Measurements from ENCODE around the gene PLCH2.

The PLCH2 gene

DNA sequence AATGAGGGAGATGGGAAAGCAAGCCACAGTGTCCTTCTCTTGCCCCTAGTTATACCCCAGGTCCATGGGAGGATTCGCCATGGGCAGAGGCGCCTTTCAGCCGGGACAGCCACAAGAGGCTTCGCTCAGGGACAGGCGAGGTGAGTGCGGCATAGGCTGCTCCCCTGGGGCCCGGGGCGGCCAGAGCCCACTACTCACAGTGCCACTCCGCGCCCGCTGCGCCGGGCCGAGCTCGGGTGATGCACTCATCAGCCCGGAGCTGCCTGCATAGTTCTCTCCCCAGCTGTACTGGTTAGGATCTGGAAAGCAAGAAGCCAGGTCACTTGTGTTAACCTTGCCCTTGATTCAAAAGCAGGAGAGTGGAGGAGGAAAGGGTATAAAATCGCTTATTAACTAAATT lies 41.9 kb downstream of the PLCH2 start:
- DNase-seq, result no peak

DNA sequence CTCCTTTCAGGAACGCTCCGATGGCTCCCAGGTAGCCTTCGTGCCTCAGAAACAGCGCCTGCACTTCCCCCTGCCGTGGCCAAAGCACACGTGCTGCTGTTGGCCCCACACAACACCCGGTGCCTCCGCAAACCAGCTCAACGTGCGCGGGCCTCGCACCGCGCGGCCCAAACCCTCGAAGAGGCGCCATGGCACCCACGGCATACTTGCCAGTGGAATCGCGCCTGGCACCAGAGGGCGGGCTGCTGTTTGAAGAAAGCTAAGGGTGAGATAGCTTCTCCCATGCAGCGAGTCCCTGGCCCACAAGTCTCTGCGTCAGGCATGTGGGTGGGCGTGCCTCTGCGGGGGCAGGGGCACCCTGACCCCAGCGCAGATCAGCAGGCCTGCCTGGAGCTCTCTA lies 42.4 kb downstream of the PLCH2 start:
- no peak for DNase-seq

DNA sequence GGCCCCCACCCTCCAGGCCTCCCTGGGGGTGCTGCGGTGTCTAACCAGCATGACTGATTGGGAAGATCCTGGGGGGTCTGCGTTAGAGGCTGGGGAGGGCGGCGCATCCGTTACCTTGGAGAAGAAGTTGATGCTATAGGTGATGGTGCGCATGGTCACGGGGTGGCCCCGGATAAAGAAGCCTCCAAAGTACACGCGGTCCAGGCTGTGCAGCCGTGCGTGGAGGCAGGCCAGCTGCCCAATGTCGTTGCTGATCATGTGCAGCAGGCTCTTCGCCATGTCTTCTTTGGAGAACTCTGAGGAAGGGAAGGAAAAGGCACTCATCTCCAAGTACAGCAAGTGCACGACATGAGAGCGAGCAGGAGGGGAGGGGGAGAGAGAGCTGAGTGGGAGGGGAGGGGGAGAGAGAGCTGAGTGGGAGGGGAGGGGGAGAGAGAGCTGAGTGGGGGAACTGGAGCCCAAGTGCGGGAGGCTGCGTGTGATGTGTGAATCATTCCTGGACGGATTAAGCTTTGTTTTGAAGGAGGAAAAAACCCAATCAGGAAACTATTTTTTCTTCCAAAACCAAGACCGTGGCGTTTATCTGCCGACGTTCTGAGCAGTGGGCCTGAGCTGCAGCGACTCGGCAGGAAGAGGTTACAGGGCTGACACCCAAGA lies 43.1 kb downstream of the PLCH2 start:
- no peak for DNase-seq

DNA sequence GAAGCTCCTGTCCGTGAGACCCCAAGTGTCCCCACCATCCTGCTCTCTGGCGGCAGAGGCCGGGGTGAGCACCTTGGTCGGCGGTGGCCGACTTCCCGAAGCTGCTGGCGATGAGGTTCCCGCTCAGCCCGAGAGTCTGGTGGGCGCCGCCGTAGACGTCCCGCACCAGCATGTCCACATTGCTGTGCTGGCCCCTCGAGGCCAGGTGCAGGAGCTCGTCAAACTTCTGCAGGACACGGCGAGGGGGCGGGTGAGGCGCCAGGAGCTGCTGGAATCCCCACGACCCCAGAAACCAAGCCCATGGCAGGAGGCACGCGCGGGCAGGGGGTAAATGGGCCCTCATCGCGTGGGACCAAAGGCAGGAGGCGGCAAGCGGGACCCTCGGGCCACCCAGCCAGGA lies 43.6 kb downstream of the PLCH2 start:
- no peak for DNase-seq

DNA sequence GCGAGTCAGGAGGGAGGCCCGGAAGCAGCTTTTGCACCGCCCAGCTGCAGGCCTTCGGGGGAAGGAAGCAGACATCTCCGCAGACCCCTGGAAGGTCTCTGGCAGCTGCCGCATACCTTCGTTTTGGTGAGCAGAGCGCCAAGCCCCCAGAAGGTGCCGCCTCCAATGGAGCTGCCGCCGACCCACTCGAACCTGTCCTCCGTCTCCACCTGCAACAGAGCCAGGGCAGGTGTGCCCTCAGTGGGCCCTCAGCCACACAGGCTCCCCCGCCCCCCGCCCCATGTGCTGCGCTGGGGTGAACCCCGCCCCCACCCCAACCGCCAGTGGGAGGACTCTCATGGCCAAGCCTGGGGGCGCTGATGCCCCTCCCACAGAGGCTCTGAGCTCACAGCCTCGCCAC lies 44.1 kb downstream of the PLCH2 start:
- DNase-seq, result no peak

DNA sequence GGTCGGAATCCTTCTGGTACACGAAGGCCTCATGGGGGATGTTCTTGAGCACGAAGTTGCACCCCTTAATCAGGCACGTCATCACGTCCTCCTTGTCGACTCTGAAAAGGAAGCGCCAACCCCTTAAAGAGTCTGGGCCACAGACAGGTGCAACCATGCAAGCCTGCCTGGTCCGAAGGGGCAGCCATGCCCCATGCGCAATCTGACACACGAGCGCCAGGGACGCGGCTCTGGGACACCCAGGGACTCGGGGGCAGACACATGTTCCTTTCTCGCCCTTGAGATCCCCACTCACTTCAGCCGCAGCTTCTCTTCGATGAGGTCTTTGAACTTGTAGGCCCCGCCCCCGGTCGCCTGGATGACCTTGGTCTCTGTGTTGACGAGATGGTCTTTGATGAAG lies 44.7 kb downstream of the PLCH2 start:
- no peak for DNase-seq

DNA sequence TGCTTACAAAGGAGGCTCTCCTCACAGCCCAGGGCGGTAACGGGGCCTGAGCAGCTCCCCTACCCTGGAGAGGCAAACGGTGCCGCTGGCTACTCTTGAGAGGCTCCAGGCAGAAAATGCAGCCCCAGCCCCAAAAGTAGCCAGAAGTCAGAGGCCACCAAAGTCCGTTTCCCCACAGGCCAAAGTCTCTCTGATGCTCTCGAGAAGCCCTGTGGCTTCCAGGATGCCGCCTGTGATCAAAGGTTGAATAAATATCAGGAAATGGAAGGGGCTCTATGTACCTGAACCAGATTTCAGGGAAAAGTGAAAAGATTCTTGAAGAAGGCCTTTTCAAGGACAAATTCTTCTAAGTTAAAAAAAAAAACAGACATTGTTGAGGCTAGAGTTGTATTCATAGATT lies 46.1 kb downstream of the PLCH2 start:
- no peak for DNase-seq

DNA sequence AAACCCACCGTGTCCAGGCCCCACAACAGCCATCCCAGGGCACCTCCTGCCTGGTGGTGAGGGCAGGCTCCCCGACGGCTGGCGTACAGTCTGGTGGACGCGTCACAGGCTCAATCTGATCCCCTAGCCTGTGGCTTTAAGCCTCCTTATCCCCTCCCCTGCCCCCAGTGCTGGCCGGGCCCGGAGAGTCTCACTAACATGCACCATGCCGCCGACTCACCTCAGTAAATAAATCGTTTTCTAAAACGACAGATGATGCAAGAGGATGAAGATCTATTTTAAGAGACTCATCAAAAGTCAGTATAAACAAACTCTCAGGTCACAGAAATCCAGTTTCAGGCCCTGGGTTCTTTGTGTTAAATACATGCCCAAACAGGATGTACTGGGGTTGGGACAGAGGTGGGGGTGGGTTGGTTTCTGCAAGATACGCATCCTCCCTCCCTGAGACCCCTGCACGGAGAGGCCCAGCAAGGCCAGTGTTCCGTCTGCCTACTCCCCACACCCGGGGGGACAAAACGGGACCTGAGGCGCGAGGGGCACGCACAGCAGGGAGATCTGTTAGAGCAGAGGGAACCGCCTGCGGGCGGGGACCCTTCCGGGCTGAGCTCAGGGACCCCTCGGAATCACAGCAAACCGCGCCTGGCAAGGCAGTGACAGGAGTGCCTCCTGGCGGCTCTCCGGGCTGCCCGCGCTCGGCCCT lies 47.3 kb downstream of the PLCH2 start:
- no peak for DNase-seq

DNA sequence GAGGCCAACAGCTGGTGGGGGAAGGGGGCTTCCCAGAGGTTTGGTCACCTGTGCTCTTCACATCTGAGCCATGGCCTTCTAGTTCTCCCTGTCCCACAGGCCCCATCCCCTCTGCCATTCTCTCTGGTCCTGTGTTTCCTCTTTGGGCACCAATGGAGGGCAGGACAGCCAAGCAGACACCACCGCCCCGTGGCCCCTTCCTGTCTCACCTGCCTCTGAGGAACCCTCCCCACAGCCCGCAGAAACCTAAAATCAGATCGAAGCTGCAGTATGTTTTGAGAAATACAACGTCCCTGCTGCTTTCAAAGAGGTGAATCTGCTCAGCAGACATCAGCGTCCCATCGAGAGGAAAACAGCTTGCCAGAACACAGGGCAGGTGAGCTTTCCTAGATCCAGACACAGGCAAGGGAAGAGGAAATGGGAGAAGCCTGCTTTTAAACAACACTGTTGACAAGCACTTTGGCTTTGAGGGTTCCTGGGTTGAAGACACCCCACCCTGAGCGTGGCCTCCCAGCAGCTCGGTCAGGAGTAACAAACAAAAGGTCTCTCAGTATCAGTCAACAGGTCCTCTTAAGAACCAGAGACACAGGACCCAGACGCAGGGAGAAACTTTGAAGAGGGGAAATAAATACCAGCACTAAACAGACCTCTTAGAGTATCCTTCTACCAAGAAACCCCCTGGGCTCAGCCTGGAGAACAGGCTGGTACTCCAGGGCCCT lies 48.0 kb downstream of the PLCH2 start:
- no peak for DNase-seq

DNA sequence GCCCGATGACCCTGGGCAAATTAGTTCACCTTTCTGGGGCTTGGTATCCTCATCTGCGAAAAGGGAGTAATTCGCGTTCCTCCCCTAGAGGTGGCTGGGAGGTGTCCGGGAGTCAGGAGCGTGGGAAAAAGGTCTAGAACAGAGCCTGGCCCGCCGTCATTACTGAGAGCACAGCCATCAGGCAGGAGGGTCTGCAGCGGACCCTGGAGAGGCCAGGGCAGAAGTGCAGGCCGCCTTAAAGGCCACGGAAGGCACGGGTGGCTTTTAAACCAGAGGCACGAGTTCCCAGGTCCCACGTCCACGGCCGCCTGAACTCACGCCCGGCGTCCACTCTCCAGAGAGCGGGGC lies 49.5 kb downstream of the PLCH2 start:
- no peak for DNase-seq

DNA sequence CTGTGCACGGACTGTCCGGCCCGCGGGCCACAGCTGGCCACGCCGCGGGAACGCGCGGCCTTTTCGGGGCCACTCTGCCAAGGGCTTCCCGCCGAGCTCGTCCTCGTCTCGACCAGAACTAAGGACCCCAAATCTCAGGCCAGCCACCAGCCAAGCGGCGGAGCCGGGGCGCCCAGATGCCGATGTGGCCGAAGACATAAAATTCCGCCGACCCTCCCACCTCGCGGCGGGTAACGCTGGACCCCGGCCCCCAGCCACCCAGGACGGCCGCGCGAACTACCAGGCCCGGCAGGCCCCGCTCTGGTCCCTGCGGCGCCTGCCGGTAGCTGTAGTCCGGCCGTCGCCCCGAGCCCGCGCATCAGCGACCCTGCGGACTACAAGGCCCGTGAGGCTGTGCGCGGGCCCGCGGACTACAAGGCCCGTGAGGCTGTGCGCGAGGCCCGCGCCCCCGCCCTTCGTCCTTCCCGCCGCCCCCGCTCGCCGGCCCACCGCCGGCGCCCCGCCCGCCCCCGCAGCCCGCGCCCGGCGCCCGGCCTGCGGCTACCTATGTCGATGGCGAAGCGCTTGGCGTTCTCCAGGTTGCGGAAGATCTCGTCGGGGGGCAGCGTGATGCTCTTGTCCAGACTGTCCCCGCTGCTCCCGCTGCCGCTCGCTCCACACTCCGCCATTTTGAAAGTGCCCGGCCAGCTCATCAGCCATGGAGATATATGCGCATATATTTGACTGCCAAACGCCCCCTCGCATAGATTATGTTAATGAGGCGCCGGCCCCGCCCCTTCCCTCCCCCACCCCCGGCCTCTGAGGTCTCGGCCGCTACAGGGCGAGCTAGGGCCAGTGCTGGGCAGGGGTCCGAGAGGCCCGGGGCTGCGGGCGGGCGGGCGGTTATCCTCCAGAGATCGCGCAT lies 50.1 kb downstream of the PLCH2 start, which contains the start of gene PANK4:
PANK4 (minus strand) TSS at position 677 of the 904 bp plus-strand sequence; CDS start at position 668, 9 bp downstream.
- peak; percentile 98 for DNase-seq

DNA sequence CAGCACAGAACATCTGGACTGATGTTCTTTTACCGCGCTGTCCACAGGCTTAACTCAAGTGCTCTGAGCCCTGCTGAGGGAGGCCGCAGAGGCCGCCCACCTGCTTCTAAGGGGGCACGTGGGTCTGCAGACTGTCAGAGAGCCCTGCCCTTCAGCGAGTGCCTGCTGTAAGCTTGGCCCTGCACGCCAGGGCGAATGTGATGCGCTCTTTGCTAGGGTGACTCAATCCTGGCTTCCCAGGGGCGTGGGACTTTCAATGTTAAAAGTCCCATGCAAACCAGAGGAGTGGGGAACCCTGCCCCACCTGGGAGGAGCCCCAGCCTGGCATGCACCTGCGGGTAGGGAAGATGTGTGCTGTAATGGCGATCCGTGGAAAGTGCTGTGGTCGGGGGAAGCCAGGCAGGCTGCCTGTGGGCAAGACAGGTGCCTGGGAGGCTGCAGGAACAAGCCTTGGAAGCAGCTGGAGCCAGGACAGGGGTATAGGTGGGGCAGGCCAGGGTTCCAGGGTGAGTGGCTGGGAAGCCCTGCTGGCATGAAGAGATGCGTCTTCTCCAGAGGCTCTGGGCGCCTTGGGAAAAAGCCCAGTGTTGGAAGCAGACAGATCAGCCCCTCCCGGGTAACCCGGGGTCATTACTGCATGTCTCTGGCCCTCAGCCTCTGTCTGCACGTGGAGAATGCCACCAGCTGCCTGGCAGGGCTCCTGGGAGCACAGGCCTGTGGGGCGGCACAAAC lies 50.9 kb downstream of the PLCH2 start:
- DNase-seq, result peak; percentile 78

DNA sequence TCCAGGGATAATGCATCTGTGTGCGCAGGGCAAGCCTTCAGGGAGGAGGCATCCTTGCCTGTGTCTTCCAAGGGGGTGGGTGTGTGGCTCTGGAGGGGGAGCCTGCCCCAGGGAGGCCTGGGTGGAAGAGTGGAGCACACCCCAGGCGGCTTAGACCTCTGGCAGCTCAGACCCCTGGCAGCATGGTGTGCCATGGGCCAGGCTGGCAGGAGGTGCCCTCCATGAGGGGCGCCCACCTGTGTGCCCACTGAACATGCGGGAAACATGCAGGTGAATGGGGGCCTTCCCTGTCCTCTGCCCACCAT lies 51.4 kb downstream of the PLCH2 start:
- DNase-seq, result no peak

DNA sequence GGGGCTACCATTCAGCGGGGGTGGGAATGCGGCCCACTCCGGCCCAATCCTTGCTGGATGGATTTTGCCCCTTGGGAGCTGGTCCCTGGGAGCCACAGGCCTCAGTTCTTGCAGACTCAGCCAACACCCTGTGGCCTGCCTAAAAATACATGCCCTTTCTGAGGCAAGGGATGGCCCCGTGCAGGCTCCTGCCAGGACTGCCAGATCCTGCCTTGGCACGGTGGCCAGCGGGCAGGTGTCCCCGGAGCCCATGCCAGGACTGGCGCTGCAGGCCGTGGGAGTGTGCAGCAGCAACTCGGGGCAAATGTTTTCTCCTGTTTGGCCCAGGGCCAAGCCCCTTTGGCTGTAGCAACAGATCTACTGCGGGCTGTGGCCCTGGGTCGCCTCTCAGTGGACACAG lies 51.9 kb downstream of the PLCH2 start:
- DNase-seq, result no peak

DNA sequence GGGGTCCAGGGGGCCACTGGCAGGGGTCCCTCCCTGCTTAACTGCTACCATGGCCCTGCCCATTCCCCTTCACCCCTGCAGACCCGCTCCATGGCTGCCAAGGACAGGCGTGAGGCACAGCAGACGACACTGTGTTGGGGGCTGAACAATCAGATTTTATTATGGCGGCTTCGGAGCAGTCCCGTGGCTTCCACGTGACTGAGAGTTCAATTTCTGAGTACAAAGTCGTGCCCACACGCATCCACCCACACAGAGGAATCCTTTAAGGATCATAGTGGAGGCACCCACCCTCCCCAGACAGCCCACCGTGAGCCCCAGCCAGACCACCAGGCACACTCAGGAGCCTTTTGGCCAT lies 52.5 kb downstream of the PLCH2 start:
- no peak for DNase-seq

DNA sequence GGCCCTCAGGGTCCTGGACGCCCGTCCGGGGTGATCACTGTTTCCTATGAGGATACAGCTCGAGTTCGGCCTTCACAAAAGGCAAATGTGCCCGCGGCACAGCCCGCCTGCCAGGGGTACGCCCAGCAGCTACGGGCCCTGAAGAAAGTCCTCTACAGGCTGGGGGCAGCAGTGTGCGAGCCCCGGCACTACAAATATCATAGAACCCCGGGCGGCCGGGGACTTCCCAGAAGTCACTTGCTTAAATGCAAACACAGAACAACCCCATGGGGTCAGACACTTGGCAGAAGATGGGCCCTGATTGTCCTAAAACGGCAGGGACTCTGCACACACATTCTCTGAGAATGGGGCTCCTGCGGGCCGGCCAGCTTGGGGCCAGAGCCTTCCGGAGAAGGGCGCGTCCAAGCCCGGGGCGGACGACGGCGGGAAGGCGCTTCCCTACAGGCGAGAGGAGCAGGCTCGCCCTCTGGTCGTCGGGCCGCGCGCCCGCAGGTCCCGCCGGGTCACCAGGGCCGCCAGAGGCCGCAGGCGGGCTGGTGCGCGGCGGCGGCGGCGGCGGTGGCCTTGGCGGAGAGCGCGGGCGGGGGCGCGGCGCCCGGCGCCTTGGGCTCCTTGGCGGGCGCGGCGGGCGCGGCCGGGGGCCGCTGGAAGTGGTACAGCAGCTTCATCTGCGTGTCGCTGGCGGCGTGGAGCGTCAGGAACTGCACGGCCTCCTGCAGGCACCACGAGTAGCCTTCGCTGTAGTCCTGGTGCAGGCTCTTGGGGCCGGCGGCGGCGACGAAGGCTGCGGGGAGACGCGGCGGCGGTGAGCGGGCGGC lies 53.1 kb downstream of the PLCH2 start:
- peak; percentile 70 for DNase-seq

DNA sequence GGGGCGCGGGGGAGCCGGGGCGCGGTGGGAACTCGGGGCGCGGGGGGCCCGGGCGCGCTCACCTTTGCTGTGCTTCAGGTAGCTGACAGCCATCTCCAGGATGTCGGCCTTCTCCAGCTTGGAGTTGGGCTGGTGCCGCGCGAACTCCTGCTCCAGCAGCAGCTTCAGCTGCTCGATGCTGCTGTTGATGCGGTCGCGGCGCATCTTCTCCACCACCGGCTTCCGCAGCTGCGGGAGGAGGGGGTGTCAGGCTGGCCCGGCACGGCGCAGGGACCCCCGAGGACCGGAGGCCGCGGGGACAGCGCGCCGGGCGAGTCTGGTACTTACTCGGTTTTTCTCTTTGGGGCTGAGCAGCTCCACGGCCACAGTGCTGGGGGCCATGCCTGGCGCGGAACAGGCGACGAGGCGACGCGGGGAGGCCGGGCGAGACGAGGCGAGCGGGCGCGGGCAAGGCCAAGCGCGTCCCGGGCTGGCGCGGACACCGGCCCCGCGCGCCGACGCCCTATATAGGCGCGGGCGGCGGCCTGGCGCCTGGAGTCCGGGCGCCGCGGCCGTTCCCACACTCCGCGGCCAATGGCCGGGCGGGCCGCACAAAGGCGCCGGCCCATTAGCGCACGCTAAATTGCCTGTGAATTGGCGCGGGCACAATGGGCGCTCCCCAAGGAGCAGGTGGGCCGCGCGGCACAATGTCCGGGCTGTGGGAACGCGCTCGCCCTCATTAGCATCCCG lies 53.9 kb downstream of the PLCH2 start, which contains the start of gene HES5:
HES5 (minus strand) TSS at position 480 of the 729 bp plus-strand sequence; CDS start at position 381, 99 bp downstream.
- DNase-seq, result peak; percentile 74

DNA sequence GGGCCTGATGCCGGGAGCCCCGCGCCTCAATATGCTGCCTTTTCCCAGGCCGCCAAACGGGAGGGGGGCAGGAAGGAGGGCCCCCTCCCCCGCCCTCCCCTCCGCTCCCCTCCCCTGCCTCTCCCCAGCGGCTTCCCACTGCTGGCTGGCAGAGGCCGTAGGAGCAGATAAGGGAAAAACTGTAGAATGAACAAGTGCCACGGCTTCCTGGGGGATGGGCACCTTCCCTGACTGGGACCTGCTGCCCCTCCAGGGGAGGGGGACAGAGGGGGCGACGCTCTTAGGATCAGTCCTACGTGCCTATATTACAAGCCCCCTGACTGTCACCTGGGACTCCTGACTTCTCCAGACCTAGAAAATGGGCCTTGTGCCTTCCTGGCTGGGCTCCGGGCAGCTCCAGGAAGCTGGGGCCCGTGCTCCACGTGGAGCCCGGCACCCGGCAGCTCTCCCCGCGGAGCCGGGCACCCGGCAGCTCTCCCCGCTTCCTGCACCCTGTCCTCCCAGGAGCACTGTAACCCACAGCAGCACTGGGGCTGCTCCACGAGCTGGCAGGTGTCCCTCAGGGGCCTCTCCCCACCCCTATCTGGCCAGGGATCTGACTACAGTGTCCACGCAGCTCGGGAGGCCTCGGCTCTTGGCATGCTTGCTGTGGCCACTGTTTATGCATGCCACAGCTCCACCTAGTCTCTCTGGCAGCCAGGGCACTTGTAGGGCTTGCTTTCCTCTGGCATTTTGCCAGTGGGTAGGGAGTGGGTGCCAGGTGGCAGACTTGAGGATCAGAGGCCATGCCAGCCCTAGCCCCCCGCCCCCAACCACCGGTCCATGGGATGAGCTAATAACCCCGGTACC lies 54.6 kb downstream of the PLCH2 start:
- DNase-seq, result peak; percentile 77

DNA sequence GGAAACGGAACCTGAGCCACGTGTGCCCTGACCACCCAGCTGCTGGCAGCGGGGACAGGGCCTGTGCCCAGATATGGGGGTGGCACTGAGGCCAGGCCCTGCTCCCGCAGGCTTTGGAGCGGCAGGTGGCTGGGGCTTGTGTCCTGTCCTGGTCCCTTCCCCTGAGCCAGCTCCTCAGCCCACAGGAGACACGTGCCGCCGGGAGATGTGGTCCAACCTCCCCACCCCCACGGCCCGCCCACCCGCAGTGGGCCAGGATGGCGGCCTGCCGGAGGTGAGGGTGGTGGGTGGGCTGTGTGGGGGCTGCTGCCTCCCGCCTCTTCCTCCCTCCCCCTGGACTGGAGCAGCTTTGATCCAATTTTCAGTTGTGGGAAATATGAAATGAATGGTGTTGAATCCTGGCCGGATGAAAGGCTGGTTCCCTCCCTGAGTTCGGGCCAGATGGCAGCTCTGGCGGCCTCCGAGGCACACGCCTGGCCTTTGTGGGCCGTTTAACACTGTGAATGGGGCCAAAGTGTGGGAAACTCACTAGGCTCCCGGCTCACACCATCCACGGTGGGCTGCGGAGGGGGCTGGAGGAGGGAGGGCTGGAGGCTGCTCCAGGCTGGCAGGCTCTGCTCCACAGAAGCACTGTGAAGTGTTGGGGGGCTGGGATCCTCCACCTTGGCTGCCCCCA lies 56.5 kb downstream of the PLCH2 start:
- no peak for DNase-seq
